SH-SY5Y (cell line): ENCODE results near the gene FARP2.

Experiments used
- GATA2 ChIP-seq: IDR thresholded peaks from 2 replicates; pipeline ENCODE4 v1.6.1; 2011; ENCODE audit warnings: mild to moderate bottlenecking, low read depth, low read length
- GATA3 ChIP-seq: IDR thresholded peaks from 2 replicates; pipeline ENCODE4 v1.6.1; 2011; ENCODE audit warnings: low read depth, mild to moderate bottlenecking, low read length, moderate library complexity

Gene FARP2

GRCh38 chr2:241399941-241400922, 44.1 kb downstream of the FARP2 start:
- TF ChIP-seq GATA3: no peak
- no peak for TF ChIP-seq GATA2

GRCh38 chr2:241408849-241409248, 52.8 kb downstream of the FARP2 start:
- TF ChIP-seq GATA2: no peak
- no peak for TF ChIP-seq GATA3

- TF ChIP-seq GATA3: no peak
- no peak for TF ChIP-seq GATA2
Measured at GRCh38 chr2:241410739-241411176, 54.7 kb downstream of the FARP2 start.

DNA sequence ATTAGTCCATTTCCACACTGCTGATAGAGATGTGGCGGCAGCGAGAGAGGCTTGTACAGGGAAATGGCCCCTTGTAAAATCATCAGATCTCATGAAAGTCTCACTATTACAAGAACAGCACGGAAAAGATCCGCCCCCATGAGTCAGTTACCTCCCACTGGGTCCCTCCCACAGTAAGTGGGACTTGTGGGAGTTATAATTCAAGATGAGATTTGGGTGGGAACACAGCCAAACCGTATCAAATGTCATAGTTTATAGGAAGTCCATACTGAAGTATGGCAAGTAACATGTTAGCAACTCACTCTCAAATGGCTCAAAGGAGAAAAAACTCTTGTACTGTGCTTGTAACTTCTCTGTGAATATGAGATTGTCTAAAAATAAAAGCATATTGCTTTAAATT, 56.1 kb downstream of the FARP2 start:
- TF ChIP-seq GATA3: no peak
- no peak for TF ChIP-seq GATA2

- TF ChIP-seq GATA3 (no peak), GATA2 (no peak)
Measured at GRCh38 chr2:241413929-241414580, 58.0 kb downstream of the FARP2 start.

DNA sequence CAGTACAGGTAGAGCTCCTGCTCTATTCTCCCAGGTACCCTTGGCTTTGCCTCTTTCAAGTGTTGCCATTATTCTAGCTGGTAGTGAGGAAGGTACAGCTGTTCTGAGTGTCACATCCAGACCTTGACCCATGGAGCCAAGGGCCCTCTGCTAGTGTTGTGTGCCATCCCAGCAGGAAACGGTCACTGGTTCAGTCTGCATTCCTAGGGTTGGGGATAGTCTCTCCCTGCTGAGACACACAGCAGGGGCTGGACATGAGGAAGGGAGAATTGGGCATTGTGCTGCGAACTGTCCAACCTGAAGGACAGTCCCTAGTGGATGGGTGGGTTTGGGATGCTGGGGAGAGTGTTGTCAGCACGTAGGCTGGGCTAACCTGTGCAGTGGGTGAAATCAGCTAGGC, 59.1 kb downstream of the FARP2 start:
- TF ChIP-seq GATA3: no peak
- no peak for TF ChIP-seq GATA2

GRCh38 chr2:241417626-241418025, 61.5 kb downstream of the FARP2 start:
- no peak for TF ChIP-seq GATA2
- no peak for TF ChIP-seq GATA3

GRCh38 chr2:241421330-241421729, 65.2 kb downstream of the FARP2 start:
- TF ChIP-seq GATA3 (no peak), GATA2 (no peak)

DNA sequence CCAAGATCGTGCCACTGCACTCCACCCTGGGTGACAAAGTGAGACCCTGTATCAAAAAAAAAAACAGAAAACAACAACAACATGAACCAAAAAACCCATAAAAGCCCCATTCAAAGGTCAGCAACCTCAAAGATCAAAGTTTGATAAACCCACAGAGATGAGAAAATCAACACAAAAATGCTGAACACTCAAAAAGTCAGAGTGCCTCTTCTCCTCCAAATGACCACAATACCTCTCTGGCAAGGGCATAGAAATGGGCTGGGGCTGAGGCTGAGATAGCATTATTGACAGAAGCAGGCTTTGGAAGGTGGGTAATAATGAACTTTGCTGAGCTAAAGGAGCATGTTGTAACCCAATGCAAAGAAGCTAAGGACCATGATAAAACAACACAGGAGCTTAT, 66.3 kb downstream of the FARP2 start:
- TF ChIP-seq GATA2 (no peak), GATA3 (no peak)

GRCh38 chr2:241425368-241425767, 69.3 kb downstream of the FARP2 start:
- TF ChIP-seq GATA3: no peak
- TF ChIP-seq GATA2: no peak

- TF ChIP-seq GATA3 (no peak), GATA2 (no peak)
Measured at GRCh38 chr2:241430178-241430577, 74.1 kb downstream of the FARP2 start.

DNA sequence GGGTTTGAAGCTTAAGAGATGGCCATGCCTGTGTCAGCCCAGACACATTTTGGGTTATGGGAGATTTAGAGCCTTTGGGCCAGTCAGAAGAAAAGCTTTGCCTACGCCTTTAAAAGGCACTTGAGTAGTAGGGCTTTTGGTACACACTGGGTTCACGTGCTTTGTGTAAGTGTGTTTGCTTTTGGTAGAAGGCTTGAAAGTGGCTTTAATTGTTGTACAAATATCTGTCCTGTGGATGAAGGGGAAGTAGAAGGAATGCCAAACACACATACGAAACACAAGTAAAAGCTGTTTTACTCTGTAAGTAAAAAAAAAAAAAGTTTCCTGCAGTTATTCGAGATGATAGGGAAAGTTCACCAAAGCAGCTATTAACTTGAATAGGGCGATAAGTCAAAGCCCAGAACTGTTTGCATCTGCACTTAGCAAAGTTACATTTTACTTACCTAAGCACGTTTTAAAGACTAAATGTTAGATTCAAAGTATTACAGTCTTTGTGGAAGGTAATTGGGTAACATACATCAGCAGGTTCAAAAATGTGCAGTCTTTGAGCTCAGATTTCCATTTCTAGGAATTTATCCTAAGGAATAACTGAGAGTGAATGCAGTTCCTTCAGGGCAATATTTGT, 76.9 kb downstream of the FARP2 start:
- no peak for TF ChIP-seq GATA2
- no peak for TF ChIP-seq GATA3

DNA sequence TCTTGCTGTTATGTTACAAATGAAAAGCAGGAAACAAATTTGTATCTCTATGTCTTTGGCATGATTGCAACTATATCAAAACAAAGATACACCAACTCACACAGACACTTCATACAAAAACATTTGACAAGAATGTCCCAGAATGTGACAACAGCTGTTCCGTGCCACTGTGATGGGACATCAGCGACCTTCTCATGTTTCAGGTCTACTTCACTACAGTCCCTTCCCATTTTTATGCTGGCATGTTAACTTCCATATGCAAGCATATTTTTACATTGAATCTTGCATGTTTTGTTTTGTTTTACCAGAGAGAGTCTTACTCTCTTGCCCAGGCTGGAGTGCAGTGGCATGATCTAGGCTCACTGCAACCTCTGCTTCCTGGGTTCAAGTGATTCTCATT, 81.1 kb downstream of the FARP2 start:
- TF ChIP-seq GATA3: no peak

GRCh38 chr2:241441492-241441891, 85.4 kb downstream of the FARP2 start:
- TF ChIP-seq GATA2: no peak
- no peak for TF ChIP-seq GATA3
